Hepatocyte (in vitro differentiated cells): ENCODE measurements around the gene GMPS.

Experiments
- EZH2 ChIP-seq: fragments of 200-600 bp; sonication (generic); IDR thresholded peaks from 2 replicates; pipeline ENCODE4 v1.6.1; 2016; ENCODE audit warnings: antibody characterized with exemption, mild to moderate bottlenecking, borderline replicate concordance
- EZH2phosphoT487 ChIP-seq: fragments of 200-600 bp; sonication (generic); IDR thresholded peaks from one replicate; pipeline ENCODE4 v1.6.1; 2018; ENCODE audit warnings: antibody characterized with exemption, mild to moderate bottlenecking, low read depth, moderate library complexity; ENCODE audit not compliant: unreplicated experiment, severe bottlenecking
- TF ChIP-seq, protein P1 (sequence below): fragments of 200-600 bp; sonication (generic); IDR thresholded peaks from 2 replicates; pipeline ENCODE4 v1.5.1; 2016; ENCODE audit warnings: antibody characterized with exemption, mild to moderate bottlenecking; ENCODE audit not compliant: poor library complexity

DNA sequence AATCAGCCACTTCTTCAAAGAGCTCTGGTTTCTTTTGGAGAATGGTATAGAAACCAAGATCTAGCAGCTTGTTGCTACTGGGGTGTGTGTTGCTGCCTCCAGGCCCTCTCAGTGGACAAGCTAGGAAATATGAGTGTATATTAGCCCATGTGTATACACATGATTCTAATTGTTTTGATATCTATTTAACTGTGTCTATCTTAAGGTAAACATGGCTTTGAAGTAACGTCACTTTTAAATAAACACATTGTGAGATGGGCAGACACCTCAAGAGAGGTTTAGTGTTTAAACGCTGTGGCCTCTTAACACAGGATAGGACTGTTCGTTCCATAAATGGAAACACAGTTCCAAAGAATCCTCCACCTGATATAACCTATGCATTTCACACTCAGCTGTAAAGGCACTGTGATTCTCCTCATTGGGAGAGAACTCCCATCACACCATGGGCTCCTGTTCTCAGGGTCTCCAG, 87.0 kb downstream of the GMPS start:
- TF ChIP-seq, protein P1, sequence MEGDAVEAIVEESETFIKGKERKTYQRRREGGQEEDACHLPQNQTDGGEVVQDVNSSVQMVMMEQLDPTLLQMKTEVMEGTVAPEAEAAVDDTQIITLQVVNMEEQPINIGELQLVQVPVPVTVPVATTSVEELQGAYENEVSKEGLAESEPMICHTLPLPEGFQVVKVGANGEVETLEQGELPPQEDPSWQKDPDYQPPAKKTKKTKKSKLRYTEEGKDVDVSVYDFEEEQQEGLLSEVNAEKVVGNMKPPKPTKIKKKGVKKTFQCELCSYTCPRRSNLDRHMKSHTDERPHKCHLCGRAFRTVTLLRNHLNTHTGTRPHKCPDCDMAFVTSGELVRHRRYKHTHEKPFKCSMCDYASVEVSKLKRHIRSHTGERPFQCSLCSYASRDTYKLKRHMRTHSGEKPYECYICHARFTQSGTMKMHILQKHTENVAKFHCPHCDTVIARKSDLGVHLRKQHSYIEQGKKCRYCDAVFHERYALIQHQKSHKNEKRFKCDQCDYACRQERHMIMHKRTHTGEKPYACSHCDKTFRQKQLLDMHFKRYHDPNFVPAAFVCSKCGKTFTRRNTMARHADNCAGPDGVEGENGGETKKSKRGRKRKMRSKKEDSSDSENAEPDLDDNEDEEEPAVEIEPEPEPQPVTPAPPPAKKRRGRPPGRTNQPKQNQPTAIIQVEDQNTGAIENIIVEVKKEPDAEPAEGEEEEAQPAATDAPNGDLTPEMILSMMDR, result no peak
- TF ChIP-seq EZH2, result no peak
- TF ChIP-seq EZH2phosphoT487, result no peak
